Hepatocyte (in vitro differentiated cells): ENCODE results near the gene COPB1.

Experiments used
- CTCF ChIP-seq: fragments of 200-600 bp; sonication (generic); IDR thresholded peaks from 2 replicates; pipeline ENCODE4 v1.5.1; 2016; ENCODE audit warnings: antibody characterized with exemption, mild to moderate bottlenecking; ENCODE audit not compliant: poor library complexity
- EZH2 ChIP-seq: fragments of 200-600 bp; sonication (generic); IDR thresholded peaks from 2 replicates; pipeline ENCODE4 v1.6.1; 2016; ENCODE audit warnings: antibody characterized with exemption, mild to moderate bottlenecking, borderline replicate concordance

GRCh38 chr11:14443638-14444037 is 56.0 kb downstream of the COPB1 start:
- TF ChIP-seq CTCF (no peak), EZH2 (no peak)
